ENCODE data around the gene KRTAP5-7. TPM values are rescaled to one million over a fixed set of nuclear protein-coding genes. Genes with fewer than 3 reads are reported as not detected.

The KRTAP5-7 gene
- total and polyA plus RNA-seq, 2 of the 13 experiments (the other 11 are each of a cell fraction or from before 2014, with no cell fraction given) = 0.54 TPM; not detected in 1

GRCh38 chr11:71525938-71526495 is 1.1 kb upstream of the KRTAP5-7 start (continued):
- no peak for TF ChIP-seq FUBP1 (CRISPR knock-in tag; IDR thresholded peaks at IDR 0.05; ENCODE audit: borderline replicate concordance)
- TF ChIP-seq PHF20 (CRISPR knock-in tag; IDR thresholded peaks at IDR 0.05) = no peak
- no peak for TF ChIP-seq MBNL3 (CRISPR knock-in tag; conservative IDR thresholded peaks at IDR 0.05)
- TF ChIP-seq ATM (IDR thresholded peaks at IDR 0.05; ENCODE audit: borderline replicate concordance) = no peak
- TF ChIP-seq NFYC (CRISPR knock-in tag; IDR thresholded peaks at IDR 0.05) = 0 out of 2 replicates have a peak, but pooled peaks have one; percentile 7
- TF ChIP-seq MIER3 (CRISPR knock-in tag; IDR thresholded peaks at IDR 0.05; ENCODE audit: borderline replicate concordance) = 0 out of 2 replicates have a peak, but pooled peaks have one; percentile 59
- no peak for TF ChIP-seq PHF21A (CRISPR knock-in tag; IDR thresholded peaks at IDR 0.05)
- no peak for TF ChIP-seq GABPB1 (CRISPR knock-in tag; IDR thresholded peaks at IDR 0.05)
- no peak for TF ChIP-seq ZNF598 (CRISPR knock-in tag; IDR thresholded peaks at IDR 0.05; ENCODE audit: borderline replicate concordance)
- TF ChIP-seq FOXO4 (CRISPR knock-in tag; conservative IDR thresholded peaks at IDR 0.05) = no peak
- TF ChIP-seq ELF1 (CRISPR knock-in tag; IDR thresholded peaks at IDR 0.05) = no peak
- TF ChIP-seq SKIL (CRISPR knock-in tag; IDR thresholded peaks at IDR 0.05; ENCODE audit: borderline replicate concordance) = 0 out of 2 replicates have a peak, but pooled peaks have one; percentile 40
- no peak for TF ChIP-seq ZNF589 (CRISPR knock-in tag; conservative IDR thresholded peaks at IDR 0.05)
- TF ChIP-seq HOXA9 (CRISPR knock-in tag; IDR thresholded peaks at IDR 0.05; ENCODE audit: borderline replicate concordance) = no peak
- no peak for TF ChIP-seq SMARCC2 (IDR thresholded peaks at IDR 0.05)
- TF ChIP-seq HOXA5 (CRISPR knock-in tag; IDR thresholded peaks at IDR 0.05) = no peak
- no peak for TF ChIP-seq ZFP62 (CRISPR knock-in tag; IDR thresholded peaks at IDR 0.05)
- TF ChIP-seq ZBTB7A (CRISPR knock-in tag; IDR thresholded peaks at IDR 0.05) = peak; percentile 68
- no peak for TF ChIP-seq MAX (IDR thresholded peaks at IDR 0.05)
- TF ChIP-seq PHB2 (IDR thresholded peaks at IDR 0.05; ENCODE audit: partially characterized antibody) = no peak
- TF ChIP-seq PLSCR1 (CRISPR knock-in tag; IDR thresholded peaks at IDR 0.05; ENCODE audit: borderline replicate concordance) = no peak
- no peak for TF ChIP-seq ZNF749 (CRISPR knock-in tag; IDR thresholded peaks at IDR 0.05; ENCODE audit: borderline replicate concordance)
- TF ChIP-seq ZNF264 (CRISPR knock-in tag; IDR thresholded peaks at IDR 0.05) = no peak
- TF ChIP-seq MIXL1 (CRISPR knock-in tag; IDR thresholded peaks at IDR 0.05) = no peak
- no peak for TF ChIP-seq ZFP41 (CRISPR knock-in tag; IDR thresholded peaks at IDR 0.05; ENCODE audit: borderline replicate concordance)
